H9 (cell line): ENCODE measurements around the gene TMEM63C. TPM values are rescaled to one million over a fixed set of nuclear protein-coding genes. Genes with fewer than 3 reads are reported as not detected.

Source experiments
- DNase-seq: peaks from one replicate; pipeline ENCODE4 v3.0.0-alpha.2; 2017
- H2AFZ ChIP-seq: one replicate; pipeline ENCODE4 v1.6.1; 2013; ENCODE audit warnings: mild to moderate bottlenecking, low read length, control low read depth, moderate library complexity
- H2AK5ac ChIP-seq: 2 replicates; pipeline ENCODE4 v1.6.1; 2013; ENCODE audit warnings: low read length, control low read depth, mixed read lengths; ENCODE audit not compliant: insufficient read length
- H2BK120ac ChIP-seq: one replicate; pipeline ENCODE4 v1.6.1; 2013; ENCODE audit warnings: low read depth, mild to moderate bottlenecking, low read length, control low read depth, inconsistent platforms; ENCODE audit not compliant: poor library complexity, severe bottlenecking
- H2BK12ac ChIP-seq: 2 replicates; pipeline ENCODE4 v1.6.1; 2013; ENCODE audit warnings: low read length, control low read depth, mixed read lengths, low read depth; ENCODE audit not compliant: insufficient read length
- H2BK15ac ChIP-seq: 2 replicates; pipeline ENCODE4 v1.6.1; 2013; ENCODE audit warnings: low read depth, low read length, control low read depth
- H2BK20ac ChIP-seq: one replicate; pipeline ENCODE4 v1.6.1; 2013; ENCODE audit warnings: low read depth, mild to moderate bottlenecking, low read length, control low read depth, inconsistent platforms; ENCODE audit not compliant: poor library complexity, severe bottlenecking
- H2BK5ac ChIP-seq: 2 replicates; pipeline ENCODE4 v1.6.1; 2013; ENCODE audit warnings: low read length, control low read depth, mixed read lengths; ENCODE audit not compliant: insufficient read length
- H3K14ac ChIP-seq: 2 replicates; pipeline ENCODE4 v1.6.1; 2013; ENCODE audit warnings: low read length, control low read depth; ENCODE audit not compliant: insufficient read depth
- H3K18ac ChIP-seq: 2 replicates; pipeline ENCODE4 v1.6.1; 2013; ENCODE audit warnings: low read depth, mild to moderate bottlenecking, mixed read lengths, low read length, control low read depth; ENCODE audit not compliant: insufficient read length
- H3K23ac ChIP-seq: 2 replicates; pipeline ENCODE4 v1.6.1; 2013; ENCODE audit warnings: low read length, control low read depth, mixed read lengths, low read depth; ENCODE audit not compliant: insufficient read length
- H3K23me2 ChIP-seq: 2 replicates; pipeline ENCODE4 v1.6.1; 2013; ENCODE audit warnings: low read depth, mild to moderate bottlenecking, mixed read lengths, low read length, control low read depth; ENCODE audit not compliant: insufficient read length, poor library complexity, severe bottlenecking
- H3K27ac ChIP-seq: 2 replicates; pipeline ENCODE4 v1.5.1; 2013; ENCODE audit warnings: low read length, control low read depth, mixed read lengths, low read depth; ENCODE audit not compliant: insufficient read length
- H3K27me3 ChIP-seq: 2 replicates; pipeline ENCODE4 v1.6.1; 2013; ENCODE audit warnings: low read length, control low read depth, inconsistent platforms; ENCODE audit not compliant: insufficient read depth
- H3K4ac ChIP-seq: 2 replicates; pipeline ENCODE4 v1.6.1; 2013; ENCODE audit warnings: low read depth, mild to moderate bottlenecking, control low read depth, inconsistent platforms, low read length, moderate library complexity
- H3K4me1 ChIP-seq: 2 replicates; pipeline ENCODE4 v1.6.1; 2013; ENCODE audit warnings: low read length, control low read depth, inconsistent platforms; ENCODE audit not compliant: insufficient read depth
- H3K4me2 ChIP-seq: 2 replicates; pipeline ENCODE4 v1.6.1; 2013; ENCODE audit warnings: low read length, control low read depth, mixed read lengths; ENCODE audit not compliant: insufficient read length, insufficient read depth
- H3K56ac ChIP-seq: 2 replicates; pipeline ENCODE4 v1.6.1; 2013; ENCODE audit warnings: low read depth, mild to moderate bottlenecking, mixed read lengths, low read length, control low read depth; ENCODE audit not compliant: insufficient read length
- H3K79me1 ChIP-seq: 2 replicates; pipeline ENCODE4 v1.6.1; 2013; ENCODE audit warnings: low read depth, mild to moderate bottlenecking, moderate library complexity, low read length, control low read depth, inconsistent platforms; ENCODE audit not compliant: insufficient read depth, poor library complexity, severe bottlenecking
- H3K79me2 ChIP-seq: 2 replicates; pipeline ENCODE4 v1.6.1; 2013; ENCODE audit warnings: low read length, control low read depth, inconsistent platforms; ENCODE audit not compliant: insufficient read depth
- H3K9ac ChIP-seq: 2 replicates; pipeline ENCODE4 v1.6.1; 2013; ENCODE audit warnings: low read length, control low read depth, mixed read lengths; ENCODE audit not compliant: insufficient read length; ENCODE audit errors: extremely low read depth
- H3K9me3 ChIP-seq: one replicate; pipeline ENCODE4 v1.6.1; 2013; ENCODE audit warnings: low read depth, low read length, inconsistent platforms; ENCODE audit not compliant: control insufficient read depth
- H3T11ph ChIP-seq: one replicate; pipeline ENCODE4 v1.6.1; 2013; ENCODE audit warnings: mild to moderate bottlenecking, low read length, control low read depth, inconsistent platforms
- H4K20me1 ChIP-seq: one replicate; pipeline ENCODE4 v1.6.1; 2013; ENCODE audit not compliant: control insufficient read depth, insufficient read length, insufficient read depth
- H4K5ac ChIP-seq: 2 replicates; pipeline ENCODE4 v1.6.1; 2013; ENCODE audit warnings: low read depth, mild to moderate bottlenecking, mixed read lengths, low read length, control low read depth; ENCODE audit not compliant: insufficient read length
- H4K8ac ChIP-seq: replicated peaks from 2 replicates; pipeline ENCODE4 v1.6.1; 2013; ENCODE audit warnings: low read length, control low read depth, mixed read lengths, low read depth; ENCODE audit not compliant: insufficient read length
- H4K91ac ChIP-seq: 2 replicates; pipeline ENCODE4 v1.6.1; 2013; ENCODE audit warnings: low read depth, mild to moderate bottlenecking, moderate library complexity, mixed read lengths, low read length, control low read depth; ENCODE audit not compliant: insufficient read length
- H3K27ac Mint-ChIP-seq, 3 experiments: 2 replicates in 2 of 3; 3 replicates in 1 of 3; pipeline ENCODE4 v1.8.0; 2020 to 2021; ENCODE audit warnings: mixed read lengths in 3 of 3, mild to moderate bottlenecking in 1 of 3, moderate library complexity in 1 of 3
- H3K27me3 Mint-ChIP-seq: 2 replicates; pipeline ENCODE4 v1.8.0; 2021; ENCODE audit warnings: low read depth, mild to moderate bottlenecking, moderate library complexity, mixed read lengths
- H3K36me3 Mint-ChIP-seq, 3 experiments: 2 replicates in 2 of 3; 3 replicates in 1 of 3; pipeline ENCODE4 v1.8.0; 2020 to 2021; ENCODE audit warnings: low read depth in 3 of 3, mixed read lengths in 3 of 3; ENCODE audit not compliant: insufficient read depth in 1 of 3
- H3K4me1 Mint-ChIP-seq, 2 experiments: 2 replicates each; pipeline ENCODE4 v1.8.0; 2020; ENCODE audit warnings: mixed read lengths in 2 of 2
- H3K4me3 Mint-ChIP-seq, 2 experiments: 2 replicates in 1 of 2; 3 replicates in 1 of 2; pipeline ENCODE4 v1.8.0; 2020 to 2021; ENCODE audit warnings: mild to moderate bottlenecking in 2 of 2, mixed read lengths in 2 of 2, moderate library complexity in 1 of 2
- H3K9me3 Mint-ChIP-seq, 2 experiments: 2 replicates in 1 of 2; 3 replicates in 1 of 2; pipeline ENCODE4 v1.8.0; 2020; ENCODE audit warnings: mild to moderate bottlenecking in 2 of 2, mixed read lengths in 2 of 2, moderate library complexity in 1 of 2
- WGBS: extraction: QIAGEN DNeasy Blood & Tissue Kit; methylation state at CpG from one replicate; pipeline ENCODE4 v1.1.7; 2013; ENCODE audit warnings: missing lambda C conversion rate, low lambda C conversion rate, mixed read lengths; ENCODE audit not compliant: insufficient read length; ENCODE audit errors: extremely low coverage; 5-methylcytosine and 5-hydroxymethylcytosine counted together
- total RNA-seq: library from RNA; stranded (reverse); gene quantifications from 2 replicates; pipeline ENCODE4 v1.2.1, GENCODE V29; 2021
- TF ChIP-seq, protein P1 (sequence below): fragments of 200-600 bp; sonication (generic); conservative IDR thresholded peaks from 3 replicates; pipeline ENCODE4 v1.8.0; 2021; ENCODE audit warnings: antibody characterized with exemption, mild to moderate bottlenecking

The TMEM63C gene
- total RNA-seq, 1 experiment from 2014 or later: 2.2 TPM

GRCh38 chr14:77190977-77191376 is 9.4 kb downstream of the TMEM63C start:
- Histone ChIP-seq H3K79me1 (no peaks in the 10 kb centered on the region), H2AFZ (no peak overlapping the region), H2AK5ac (no peak overlapping the region), H3K4me2 (no peak overlapping the region), H3K14ac (no peak overlapping the region), H4K8ac (no peak overlapping the region), H2BK20ac (no peak overlapping the region), H3K4me1 (no peaks in the 10 kb centered on the region), H4K5ac (no peak overlapping the region), H3K56ac (no peak overlapping the region), H3K18ac (no peak overlapping the region), H2BK5ac (no peak overlapping the region), H3K4ac (no peak overlapping the region), H3K23ac (no peak overlapping the region), H4K20me1 (no peaks in the 10 kb centered on the region), H2BK120ac (no peak overlapping the region), H3K79me2 (no peaks in the 10 kb centered on the region), H2BK12ac (no peak overlapping the region), H3T11ph (no peak overlapping the region), H3K27me3 (no peaks in the 10 kb centered on the region), H3K9me3 (no peaks in the 10 kb centered on the region), H2BK15ac (no peak overlapping the region), H4K91ac (no peak overlapping the region), H3K27ac (no peak overlapping the region), H3K23me2 (no peaks in the 10 kb centered on the region), H3K9ac (no peak overlapping the region)
- no peak for DNase-seq
- no peak overlapping the region for H3K4me3 Mint-ChIP-seq
- H3K4me1 Mint-ChIP-seq: peaks cover 9 to 21% of the 10 kb centered on the region in 2 experiments
- H3K27ac Mint-ChIP-seq: no peak overlapping the region
- TF ChIP-seq, protein P1, sequence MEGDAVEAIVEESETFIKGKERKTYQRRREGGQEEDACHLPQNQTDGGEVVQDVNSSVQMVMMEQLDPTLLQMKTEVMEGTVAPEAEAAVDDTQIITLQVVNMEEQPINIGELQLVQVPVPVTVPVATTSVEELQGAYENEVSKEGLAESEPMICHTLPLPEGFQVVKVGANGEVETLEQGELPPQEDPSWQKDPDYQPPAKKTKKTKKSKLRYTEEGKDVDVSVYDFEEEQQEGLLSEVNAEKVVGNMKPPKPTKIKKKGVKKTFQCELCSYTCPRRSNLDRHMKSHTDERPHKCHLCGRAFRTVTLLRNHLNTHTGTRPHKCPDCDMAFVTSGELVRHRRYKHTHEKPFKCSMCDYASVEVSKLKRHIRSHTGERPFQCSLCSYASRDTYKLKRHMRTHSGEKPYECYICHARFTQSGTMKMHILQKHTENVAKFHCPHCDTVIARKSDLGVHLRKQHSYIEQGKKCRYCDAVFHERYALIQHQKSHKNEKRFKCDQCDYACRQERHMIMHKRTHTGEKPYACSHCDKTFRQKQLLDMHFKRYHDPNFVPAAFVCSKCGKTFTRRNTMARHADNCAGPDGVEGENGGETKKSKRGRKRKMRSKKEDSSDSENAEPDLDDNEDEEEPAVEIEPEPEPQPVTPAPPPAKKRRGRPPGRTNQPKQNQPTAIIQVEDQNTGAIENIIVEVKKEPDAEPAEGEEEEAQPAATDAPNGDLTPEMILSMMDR: peak; percentile 44; the same call in 2 of the 3 replicates
- no peaks in the 10 kb centered on the region; a peak in 1 of 7 replicates for H3K36me3 Mint-ChIP-seq
- no peaks in the 10 kb centered on the region for H3K27me3 Mint-ChIP-seq
- no peaks in the 10 kb centered on the region for H3K9me3 Mint-ChIP-seq
- WGBS: no CpG with 5 or more reads among the region's 1 CpG
